SW480 (cell line): ENCODE measurements around the gene PKIG.
"Not testable (repeated sequence)": the region's sequence is repeated elsewhere in the genome, so short reads cannot be mapped to it uniquely, and the experiment has no call there.

Experiments used
- DNase-seq: peaks from one replicate; pipeline ENCODE4 v3.0.0-alpha.2; 2016; ENCODE audit warnings: low spot score

The PKIG gene

DNA sequence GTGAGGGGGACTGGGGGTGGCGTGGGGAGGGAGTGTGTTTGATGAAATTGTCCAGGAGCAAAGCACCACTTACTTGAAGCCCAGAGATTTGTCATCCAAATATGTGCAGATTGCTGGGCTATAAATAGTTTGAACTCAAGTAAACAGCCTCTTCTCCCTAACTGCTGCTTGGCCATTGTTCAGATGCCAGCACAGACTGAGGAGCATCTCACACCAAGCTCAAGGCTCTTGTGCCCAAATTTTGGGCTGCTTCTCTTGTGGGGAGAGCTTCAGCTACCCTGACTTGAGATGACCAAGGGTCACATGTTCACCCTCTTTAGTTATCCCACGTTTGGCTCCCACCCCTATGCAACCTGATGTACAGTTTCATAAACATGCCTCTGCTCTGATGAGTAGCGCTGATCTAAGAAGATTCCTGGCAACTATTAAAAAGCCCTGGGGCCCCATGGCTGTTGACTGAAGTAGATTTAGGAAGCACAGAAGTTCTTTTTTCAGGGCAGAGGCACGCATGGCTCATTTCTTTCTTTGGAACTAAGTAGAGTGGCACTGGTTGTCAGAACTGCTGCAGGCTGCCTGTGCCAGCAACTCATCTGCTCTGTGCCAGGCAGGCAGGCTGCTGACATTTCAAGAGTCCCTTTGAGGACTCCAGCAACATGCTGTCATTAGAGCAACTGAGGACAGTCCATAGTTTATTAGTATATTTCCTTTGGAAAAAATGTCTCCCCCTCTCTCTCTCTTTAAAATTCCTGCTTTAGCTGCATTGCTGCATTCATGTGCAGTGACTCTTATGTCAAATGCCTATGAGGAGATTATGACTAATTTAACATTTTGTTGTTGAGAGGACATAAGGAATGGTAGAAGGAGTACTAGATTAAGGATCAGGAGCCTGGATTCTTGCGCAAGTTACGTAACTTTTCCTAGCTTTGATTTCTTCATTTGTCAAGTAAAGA, 9.6 kb upstream of the PKIG start:
- no peak for DNase-seq

DNA sequence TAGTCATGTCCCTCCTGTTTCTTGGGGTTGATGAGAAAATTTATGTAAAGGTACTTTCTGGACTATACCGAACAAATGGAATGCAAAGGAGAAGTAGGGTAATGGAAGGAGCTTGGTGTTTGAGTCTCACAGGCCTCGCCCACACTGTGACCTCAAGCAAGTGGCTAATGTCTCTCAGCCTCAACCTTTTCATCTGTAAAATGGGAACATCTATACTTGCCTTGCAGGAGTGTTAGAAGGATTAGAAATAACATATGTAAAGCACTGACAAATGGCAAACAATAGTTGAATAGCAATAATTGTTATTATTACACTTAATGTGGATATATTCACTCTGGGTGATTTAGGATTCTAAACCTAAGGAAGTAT, 8.9 kb upstream of the PKIG start:
- no peak for DNase-seq

DNA sequence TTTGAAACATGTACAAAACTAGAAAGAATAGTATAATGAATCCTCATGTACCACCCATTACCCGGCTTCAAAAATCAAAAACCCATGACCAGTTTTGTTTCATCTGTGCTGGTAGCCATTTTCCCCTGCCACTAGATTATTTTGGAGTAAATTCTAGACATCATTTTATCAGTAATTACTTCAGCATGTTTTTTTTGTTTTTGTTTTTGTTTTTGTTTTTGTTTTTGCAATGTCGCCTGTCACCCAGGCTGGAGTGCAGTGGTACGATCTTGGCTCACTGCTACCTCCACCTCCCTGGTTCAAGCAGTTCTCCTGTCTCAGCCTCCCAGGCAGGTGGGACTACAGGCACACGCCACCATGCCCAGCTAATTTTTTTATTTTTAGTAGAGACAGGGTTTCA, 8.0 kb upstream of the PKIG start:
- no peak for DNase-seq

DNA sequence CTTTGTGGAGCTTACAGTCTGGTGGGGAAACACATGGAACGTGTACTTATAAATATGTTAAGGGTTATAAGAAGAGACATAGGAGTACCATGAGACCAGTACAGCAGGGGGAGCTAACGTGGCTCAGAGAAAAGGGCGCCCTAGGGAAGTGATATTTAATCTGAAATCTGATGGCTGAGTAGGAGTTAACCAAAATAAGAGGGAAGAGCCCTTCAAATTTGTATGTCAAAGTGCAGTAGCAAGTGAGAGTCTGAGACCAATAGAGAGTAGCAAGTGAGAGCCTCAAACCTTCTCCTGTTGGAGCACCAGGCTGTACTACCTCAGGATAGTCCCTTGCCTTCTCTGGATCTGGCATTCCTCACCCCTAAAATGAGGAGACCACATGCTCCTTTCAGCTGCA, 6.1 kb upstream of the PKIG start:
- DNase-seq = peak; percentile 62

DNA sequence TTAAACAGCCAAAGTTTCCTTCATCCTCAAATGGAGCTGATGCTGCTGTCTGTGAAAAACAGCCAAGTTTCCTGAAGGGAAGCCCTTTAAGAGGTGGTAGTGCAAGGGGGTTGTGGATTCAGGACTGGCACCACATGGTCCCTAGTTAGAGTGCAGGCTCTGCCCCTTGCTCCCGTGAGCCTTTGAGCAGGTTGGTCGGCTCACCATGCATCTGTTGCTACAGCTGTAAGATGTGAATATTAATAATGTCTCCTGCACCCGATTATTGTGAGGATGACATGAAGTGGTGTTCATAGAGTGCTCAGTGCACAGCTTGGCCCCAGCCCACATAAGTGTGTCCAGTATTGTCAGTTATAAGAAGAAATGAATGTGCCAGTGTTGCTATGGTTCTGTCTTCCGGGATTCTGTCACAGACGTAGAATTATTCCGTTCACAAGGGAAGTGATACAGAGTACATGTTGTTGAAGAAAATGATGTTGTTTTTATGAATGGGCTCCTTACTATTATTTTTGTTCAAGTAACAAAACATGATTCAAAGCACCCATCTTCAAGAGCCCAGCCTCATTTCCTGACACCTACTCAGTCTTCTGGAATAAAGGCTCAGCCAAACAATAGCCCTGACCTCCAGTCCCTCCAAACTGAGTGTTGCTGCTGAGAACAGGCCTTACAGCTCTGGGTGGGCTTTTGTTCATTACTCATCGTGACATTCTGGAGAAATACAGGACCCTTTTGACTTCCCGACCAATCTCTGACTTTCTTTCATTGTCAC, 2.9 kb upstream of the PKIG start:
- no peak for DNase-seq

DNA sequence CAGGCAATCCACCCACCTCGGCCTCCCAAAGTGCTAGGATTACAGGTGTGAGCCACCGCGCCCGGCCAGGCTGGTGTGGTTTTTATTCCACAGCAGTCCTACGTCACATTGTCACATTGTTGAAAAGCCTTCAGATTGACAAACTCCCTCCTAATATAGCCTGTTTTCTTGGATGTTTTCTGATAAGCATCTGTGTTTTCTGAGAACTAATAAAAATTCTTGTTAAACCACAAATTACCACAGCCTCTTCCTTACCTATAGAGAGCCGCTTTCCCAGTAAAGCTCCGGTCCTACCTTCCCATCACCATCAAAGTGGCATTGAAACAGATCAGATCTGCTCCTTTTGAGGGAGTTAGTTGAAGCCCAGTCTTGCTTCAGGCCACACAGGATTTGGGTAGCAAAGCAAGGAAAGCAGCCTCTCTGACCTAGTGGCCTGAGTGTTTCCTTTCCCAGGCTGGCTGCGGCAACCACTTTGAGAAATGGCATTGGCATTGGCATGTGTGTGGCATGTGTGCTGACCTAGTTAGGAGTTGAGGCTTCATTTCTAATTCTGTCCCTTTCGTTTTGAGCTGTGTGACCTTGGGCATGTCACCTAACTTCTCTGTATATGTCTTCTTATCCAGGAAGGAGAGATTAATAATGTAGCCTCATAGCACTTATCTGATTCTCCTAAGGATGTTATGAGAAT, 1.7 kb upstream of the PKIG start:
- DNase-seq = peak; percentile 84

DNA sequence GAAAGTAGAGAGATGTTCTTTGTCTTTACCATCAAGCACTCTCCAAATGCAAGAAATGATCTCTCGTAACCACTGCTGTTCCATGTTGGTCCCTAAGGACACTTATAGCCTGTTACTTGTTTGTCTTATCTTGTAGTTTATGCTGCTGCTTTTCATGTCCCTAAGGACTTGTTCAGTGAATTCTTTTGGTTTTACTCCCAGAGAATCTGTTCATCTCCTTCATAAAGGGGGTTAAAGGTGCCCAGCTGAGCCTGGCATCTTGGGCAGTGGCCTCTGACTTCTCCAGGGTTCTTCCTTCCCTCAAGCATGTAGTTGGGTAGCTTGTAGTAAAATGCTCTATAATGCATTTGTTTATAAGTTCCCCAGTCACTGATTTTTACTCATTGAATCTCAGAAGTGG, 864 bp upstream of the PKIG start:
- no peak for DNase-seq

DNA sequence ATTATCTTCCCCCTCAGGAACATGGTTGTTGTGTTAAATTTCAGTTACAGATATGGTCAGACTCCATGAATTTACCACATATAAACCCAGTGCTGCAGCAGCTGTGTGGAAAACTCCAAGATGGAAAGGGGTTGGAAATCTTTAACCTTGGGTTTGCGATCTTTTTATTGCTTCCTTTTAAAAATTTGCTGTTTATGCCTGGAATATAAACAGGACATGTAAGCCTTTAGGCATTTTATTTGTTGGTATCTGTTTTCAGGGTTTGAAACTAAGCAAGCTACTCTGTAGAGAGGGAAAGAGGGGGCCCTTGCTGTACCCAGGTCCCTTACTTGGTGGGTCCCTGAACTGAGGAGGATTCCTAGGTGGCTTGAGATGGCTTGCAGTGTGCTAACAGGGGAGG, 778 bp downstream of the PKIG start:
- no peak for DNase-seq

DNA sequence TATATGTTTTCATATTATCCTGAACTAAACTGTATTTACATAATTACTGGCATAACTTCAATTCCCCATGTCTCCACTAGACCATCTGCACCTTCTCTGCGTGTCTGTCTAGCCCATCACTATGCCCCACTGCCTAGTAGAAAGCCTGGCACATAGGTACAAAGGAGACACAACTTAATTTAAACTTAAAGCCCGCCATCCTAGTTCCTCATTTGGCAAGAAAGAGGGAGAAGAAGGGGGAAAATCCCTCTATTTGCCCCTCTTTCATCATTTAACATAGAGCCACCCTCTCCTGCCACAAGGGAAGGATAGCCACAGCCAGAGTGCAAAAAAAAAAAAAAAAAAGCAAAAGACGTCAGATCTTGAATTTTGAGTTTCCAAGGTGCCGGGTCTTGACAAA, 1.8 kb downstream of the PKIG start:
- DNase-seq = no peak

DNA sequence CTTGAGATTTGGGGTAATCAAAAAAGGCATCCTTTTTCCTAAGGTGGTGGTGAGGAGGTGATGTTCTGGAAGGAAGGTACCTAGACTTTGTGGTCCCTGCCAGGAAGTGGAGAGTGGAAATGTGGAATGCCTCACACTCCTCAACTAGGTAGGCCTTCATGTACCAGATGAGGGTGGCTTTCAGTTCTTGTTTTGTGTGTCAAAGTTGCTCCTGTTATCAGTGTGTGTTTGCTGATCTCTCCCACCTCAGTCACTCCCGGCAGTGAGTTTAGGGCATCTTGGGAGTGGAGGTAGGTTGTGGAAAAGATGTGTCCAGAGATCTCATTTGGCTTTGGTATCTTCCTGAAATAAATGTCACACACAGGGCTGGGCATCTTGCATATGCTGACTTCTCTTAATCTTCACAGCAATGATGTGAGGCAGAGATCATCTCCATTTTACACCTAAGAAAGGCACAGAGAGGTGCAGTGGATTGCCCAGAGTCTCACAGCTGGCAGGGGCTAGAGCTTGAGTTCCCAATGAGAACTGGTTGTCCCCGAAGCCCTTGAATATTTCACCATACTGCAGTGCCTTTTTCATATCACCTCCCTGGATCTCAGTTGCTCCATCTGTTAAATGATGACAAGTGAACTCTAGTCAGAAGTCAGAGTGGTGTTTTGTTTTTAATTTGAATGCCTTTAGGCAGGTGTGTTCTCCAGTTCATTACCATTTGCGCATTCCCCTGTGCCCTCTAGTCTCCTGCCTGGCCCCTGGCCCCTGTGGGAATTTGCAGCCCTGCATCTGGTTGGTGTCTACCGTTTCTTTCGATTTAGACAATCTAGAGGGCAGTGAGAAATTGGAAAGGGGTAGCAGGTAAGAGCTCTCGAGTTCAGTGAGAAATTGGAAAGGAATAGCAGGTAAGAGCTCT, 2.9 kb downstream of the PKIG start:
- DNase-seq = no peak

DNA sequence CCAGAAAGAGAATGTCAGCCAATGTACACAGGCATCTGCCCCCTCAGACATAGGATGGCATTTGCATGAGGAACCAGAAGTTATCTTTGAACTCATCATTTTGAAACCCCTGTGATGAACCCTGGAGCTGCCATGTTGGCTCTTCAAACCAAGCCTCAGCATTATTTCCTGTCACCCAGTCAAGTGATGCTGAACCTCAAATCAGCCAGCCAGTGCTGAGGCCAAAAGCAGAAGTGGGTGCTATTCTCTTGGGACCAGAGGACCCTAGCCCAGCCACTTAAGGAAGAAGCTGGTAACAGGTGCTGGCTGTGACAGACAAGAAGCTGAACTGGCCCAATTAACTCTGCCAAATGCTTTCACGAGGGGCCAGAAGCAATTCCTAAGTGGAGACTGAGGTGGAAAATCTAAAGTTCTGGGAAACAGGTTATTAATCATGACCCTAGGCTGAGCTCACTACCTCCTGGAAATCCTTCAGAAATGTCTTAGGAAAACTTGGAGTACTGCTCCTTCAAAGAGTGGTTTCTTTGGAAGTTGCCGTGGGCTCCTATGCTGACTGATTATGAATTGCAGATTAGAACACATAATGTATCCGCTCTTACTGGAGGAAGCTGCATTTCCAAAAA, 4.0 kb downstream of the PKIG start:
- no peak for DNase-seq

DNA sequence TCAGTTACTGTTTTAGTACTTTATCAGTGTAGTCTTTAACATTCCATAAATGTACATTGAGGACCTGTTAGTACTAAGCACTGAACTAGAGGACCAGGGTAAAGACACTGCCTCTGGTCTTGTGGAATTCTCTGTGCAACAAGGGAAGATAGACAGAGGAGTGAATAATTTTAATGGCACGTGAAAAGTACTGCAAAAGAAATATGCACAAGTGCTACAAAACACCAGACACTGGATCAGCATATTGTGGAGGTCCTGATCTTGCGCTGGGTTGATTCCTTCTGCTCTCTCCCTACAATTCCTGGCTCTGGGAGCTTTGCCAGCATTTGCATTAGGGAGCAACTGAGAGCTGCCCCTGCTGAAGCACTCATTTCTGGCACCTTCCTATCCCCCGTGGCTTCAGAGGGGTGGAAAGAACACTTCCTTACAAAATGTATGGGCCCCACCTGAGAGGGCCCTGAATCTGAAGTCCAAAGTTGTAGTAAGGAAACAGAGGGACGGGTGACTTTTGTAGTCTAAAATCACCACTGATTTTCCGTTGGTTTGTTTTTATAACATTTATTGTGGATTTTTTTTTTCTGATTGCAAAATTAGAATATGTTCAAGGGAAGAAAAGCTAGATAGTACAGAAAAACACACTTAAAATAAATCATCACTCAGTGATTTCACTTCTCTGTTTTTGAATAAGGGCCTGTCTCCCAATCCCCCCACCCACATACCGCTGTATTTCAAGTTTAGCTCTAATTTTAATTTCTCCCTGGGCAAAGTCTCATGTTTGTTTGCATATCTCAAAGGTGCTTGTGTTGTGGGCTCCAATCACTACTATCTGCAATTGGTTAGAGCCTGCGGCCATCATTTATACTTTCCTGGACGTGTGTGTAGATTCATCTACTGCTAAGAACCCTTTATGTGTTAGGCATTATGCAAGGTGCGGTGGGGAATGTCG, 4.9 kb downstream of the PKIG start:
- no peak for DNase-seq

DNA sequence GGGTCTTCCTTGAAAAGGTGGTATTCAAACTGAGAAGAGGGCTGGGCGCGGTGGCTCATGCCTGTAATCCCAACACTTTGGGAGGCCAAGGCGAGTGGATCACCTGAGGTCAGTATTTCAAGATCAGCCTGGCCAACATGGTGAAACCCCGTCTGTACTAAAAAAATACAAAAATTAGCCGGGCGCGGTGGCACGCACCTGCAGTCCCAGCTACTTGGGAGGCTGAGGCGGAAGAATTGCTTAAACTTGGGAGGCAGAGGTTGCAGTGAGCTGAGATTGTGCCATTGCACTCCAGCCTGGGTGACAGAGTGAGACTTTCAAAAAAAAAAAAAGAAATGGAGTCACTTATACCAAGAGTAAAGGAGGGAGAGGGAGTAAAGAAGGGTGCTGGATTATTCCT, 5.9 kb downstream of the PKIG start:
- DNase-seq = not testable (repeated sequence)

DNA sequence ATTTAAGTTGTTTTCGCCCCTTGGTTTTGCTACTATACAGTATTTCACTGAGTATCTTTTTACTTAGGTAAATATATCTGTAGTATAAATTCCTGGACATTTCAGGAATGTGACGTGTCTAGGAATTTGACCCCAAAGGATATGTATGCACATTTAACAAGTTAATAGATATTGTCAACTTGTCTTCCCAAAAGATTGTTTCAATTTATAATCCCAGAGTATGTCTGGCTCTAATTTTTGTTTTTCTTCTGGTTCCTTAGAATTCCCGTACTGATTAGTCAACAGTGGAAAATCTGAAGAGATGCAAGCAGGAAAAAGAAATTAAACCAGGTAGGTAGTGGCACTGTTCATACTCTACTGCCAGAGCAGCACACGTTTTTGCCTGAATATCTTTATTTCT, 7.2 kb downstream of the PKIG start:
- DNase-seq = no peak

DNA sequence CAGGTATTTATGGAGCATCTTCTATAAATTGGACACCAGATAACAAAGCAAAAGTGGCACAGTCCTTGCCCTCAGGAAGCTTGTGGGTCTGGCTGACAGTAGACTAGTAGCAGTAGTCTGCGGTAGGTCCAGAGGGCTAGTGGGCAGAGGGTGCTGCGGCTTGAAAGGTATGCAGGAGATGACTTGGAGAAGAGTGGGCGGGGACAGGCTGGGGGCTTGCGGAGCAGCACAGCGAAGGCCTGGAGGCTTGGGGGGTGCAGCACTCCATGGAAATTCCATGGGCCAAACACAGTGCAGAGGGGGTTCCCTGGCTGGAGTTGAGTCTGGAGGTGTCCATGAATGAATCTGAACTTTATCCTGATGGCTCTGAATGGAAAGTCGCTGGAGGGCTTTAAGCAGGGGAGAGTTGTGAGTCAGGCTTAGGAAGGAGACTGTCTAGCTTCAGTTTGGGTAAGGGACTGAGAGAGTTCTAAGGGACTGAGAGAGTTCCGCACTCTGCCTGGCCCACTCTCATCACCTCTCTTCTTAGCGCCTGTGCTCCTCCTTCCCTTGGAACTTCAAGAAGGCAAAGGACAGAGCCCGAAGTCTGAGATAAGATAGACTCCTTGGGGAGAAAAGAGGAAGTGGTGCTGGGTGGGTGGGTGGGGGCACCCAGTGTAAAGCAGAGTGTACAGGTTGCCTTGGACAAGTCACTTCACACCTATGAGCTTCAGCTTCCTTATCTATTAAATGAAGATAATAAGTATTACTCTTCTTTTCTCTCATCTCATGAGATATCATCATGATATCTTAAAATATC, 8.8 kb downstream of the PKIG start:
- no peak for DNase-seq

DNA sequence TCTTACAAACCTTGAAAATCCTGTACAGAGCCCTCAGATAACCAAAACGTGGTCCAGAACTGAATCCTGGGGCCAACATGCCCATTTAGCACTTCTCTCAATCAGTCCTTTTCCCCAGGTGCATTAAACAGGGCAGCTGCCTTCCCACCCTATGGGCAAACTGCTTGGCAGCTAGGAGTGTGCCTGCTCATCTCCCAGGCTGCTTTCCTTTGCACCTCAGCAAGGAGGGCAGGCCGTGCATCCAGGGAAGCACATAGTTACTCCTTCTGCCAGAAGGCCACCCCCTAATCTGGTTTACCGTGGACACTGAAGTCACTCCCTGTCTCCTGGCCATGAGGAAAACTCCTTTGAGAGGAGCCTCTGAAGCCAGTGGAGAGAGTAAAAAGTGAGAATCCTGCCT, 10.0 kb downstream of the PKIG start:
- DNase-seq = no peak

DNA sequence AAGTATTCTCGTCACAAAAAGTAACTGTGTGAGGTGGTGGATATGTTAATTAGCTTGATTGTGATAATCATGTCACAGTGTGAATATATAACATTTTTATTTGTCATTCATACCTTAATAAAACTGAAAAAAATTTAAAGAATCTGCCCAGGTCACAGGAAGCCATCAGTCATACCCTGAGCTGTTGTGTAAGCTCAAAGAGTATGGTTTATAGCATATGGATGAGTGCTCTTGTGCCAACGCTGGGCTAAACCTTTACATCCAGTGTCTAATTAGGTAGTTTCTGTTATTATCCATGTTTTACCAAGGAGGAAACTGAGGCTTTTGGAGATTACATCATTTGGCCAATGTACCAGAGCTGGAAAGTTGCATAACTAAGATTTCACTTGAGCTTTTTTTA, 11.4 kb downstream of the PKIG start:
- no peak for DNase-seq

DNA sequence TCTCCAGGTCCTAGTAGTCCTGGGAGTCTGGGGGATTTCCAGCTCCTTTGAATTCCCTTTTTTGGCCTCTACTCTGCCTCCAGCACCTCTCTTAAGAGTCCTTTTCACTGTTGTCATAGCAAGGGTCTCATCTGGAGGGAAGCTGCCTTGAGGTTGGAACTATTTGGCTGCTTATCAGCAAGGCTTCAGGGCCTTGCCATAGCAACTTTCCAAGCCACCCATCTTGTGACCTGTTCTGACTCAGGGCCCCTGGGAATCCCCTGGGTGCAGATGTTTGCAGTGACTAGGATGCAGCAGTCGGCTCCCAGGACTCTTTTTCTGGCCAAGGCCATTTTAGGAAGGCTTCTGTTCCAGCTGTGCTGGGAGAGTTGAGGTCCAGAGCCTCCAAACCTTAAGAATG, 12.4 kb downstream of the PKIG start:
- DNase-seq = no peak

DNA sequence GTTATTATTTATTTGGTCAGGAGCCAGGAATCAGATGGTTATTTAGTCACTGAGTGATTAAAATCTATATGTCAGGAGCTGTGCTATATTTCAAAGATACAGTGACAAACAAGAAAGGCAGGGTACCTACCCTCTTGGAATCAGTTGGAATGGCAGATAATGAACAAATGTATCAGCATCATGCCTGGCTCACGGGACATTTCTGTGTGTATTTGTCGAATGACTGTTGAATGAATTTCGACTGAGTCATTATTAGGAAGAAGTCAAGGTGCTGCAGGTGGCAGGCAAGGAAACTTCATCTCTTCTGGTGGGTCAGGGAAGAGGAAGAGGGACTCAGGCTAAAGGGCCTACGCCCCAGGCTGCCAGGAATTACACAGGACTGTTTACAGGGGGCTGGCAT, 13.6 kb downstream of the PKIG start:
- no peak for DNase-seq
